Measurements from ENCODE around the gene LMF1. TPM values are rescaled to one million over a fixed set of nuclear protein-coding genes. Genes with fewer than 3 reads are reported as not detected.

Gene LMF1
- total and polyA plus RNA-seq, 2 of the 4 experiments (the other 2 are of a cell fraction), result 7.7 to 13.1 TPM

DNA sequence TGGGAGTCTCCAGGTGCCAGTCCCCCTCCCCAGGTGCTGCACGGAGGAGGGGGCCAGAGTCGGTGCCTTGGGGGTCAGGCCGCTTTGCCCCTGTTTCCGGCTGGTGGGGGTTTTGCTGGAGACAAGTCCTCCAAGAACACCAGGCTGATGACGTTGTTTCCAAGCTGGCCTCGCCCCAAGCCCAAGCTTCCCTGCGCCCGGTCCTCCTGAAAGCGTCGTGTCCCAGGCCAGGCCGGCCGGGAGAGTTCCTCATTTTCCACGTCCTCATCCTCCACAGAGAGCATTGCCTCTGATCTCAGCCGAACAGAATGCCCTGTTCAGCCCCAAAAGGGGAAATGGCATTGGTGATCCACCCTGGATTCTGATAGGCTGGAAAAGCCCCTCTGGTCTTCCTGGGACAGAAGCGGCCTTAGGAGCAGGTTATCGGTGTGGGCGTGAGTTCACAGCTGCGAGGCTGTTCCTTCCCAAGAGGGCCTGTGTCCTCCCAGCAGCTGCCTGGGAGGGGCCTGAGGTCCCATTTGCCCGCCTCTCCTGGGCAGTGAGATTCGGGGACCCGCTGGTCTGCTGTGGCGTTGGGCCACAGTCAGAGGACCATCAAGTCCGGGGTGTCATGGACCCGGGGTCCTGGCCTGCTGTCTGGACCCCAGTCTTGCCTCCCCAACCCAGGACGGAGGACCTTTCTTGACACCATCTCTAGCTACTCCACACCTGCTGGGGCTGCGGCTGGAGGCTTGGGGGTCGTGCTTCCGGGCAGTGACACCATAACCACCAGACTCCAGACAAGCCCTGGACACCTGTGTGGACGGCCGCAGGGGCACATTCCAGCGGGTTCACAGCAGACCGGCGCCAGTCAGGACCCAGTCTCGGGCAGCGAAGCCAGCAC is 17.9 kb upstream of the LMF1 start (continued):
- TF ChIP-seq CHD1 (IDR thresholded peaks at IDR 0.05; ENCODE audit: low read depth, low read length), result no peak

GRCh38 chr16:987906-988305 is 17.1 kb upstream of the LMF1 start:
- Histone ChIP-seq H3K9me3 (ENCODE audit: control insufficient read depth, insufficient read depth, low read length) (no peaks in the 10 kb centered on the region; the same call in 1 of the 2 replicates), H2AK9ac (replicated peaks; ENCODE audit: low read depth, low read length, poor library complexity) (no peak overlapping the region), H2BK5ac (ENCODE audit: low read depth, low read length, poor library complexity, severe bottlenecking) (no peak overlapping the region), H3K18ac (ENCODE audit: low read depth, low read length) (no peak overlapping the region), H3K4ac (ENCODE audit: low read depth, low read length) (no peak overlapping the region), H4K8ac (ENCODE audit: low read depth in 2 of 2, low read length in 2 of 2) (no peak overlapping the region), H3K14ac (replicated peaks; ENCODE audit: low read depth, low read length) (no peak overlapping the region), H3K56ac (ENCODE audit: extremely low read depth, insufficient read depth, low read length) (no peak overlapping the region), H2BK20ac (ENCODE audit: low read depth, low read length) (no peak overlapping the region), H4K20me1 (ENCODE audit: insufficient read depth, low read length) (no peaks in the 10 kb centered on the region), H3K79me1 (ENCODE audit: low read depth in 1 of 2, low read length in 2 of 2) (no peaks in the 10 kb centered on the region), H3K9ac (ENCODE audit: low read depth, low read length) (no peak overlapping the region), H3K4me2 (ENCODE audit: low read depth, low read length) (no peak overlapping the region), H3K4me1 (ENCODE audit: control insufficient read depth, insufficient read depth, low read length) (no peaks in the 10 kb centered on the region), H3K9me1 (ENCODE audit: insufficient read depth, low read length) (no peaks in the 10 kb centered on the region), H3K36me3 (ENCODE audit: control insufficient read depth, insufficient read depth, low read length) (no peaks in the 10 kb centered on the region), H2BK120ac (ENCODE audit: low read depth, low read length) (no peak overlapping the region), H3K23ac (ENCODE audit: low read depth, low read length) (no peak overlapping the region), H2AFZ (replicated peaks; ENCODE audit: low read length, poor library complexity) (no peak overlapping the region), H4K91ac (ENCODE audit: insufficient read depth, low read depth, low read length) (no peak overlapping the region), H2BK15ac (ENCODE audit: low read depth, low read length) (no peak overlapping the region), H3K27ac (ENCODE audit: insufficient read depth, low read length) (no peak overlapping the region), H2AK5ac (ENCODE audit: low read depth, low read length) (no peak overlapping the region), H3K4me3 (ENCODE audit: insufficient read depth, low read depth, low read length) (no peak overlapping the region), H3K27me3 (ENCODE audit: control insufficient read depth, insufficient read depth, low read length) (peaks cover 64% of the 10 kb centered on the region), H4K5ac (ENCODE audit: low read depth, low read length) (no peak overlapping the region)
- BruUV-seq (replicated peaks), result no TSS peak
- CTCF ChIA-PET, result no interaction called here
- no peak for DNase-seq
- dilution Hi-C loops (cut with HindIII; ENCODE audit: low sequenced_read_pairs, unreplicated experiment) (no loop called here), intact Hi-C loops (cut with micrococcal nuclease) (no loop called here), in situ Hi-C loops (cut with MboI; ENCODE audit: low sequenced_read_pairs) (no loop called here)
- WGBS, 2 experiments (ENCODE audit: extremely low coverage in 2 of 2, insufficient read length in 1 of 2), result no CpG with 5 or more reads among the region's 17 CpGs
- POLR2A ChIA-PET (ENCODE audit: unreplicated experiment), result no interaction called here
- ATAC-seq (ENCODE audit: low read depth), result no peak
- TF ChIP-seq CHD1 (IDR thresholded peaks at IDR 0.05; ENCODE audit: low read depth, low read length) (no peak), POLR2A (IDR thresholded peaks at IDR 0.05; ENCODE audit: low read depth, low read length) (no peak), MAFK (IDR thresholded peaks at IDR 0.05; ENCODE audit: low read depth, low read length) (no peak), FOS (IDR thresholded peaks at IDR 0.05; ENCODE audit: low read depth, low read length) (no peak), SMC3 (IDR thresholded peaks at IDR 0.05; ENCODE audit: low read depth, low read length) (no peak), ELK1 (IDR thresholded peaks at IDR 0.05; ENCODE audit: borderline replicate concordance, low read depth, low read length) (no peak), RAD21 (IDR thresholded peaks at IDR 0.05; ENCODE audit: low read length) (no peak), BHLHE40 (IDR thresholded peaks at IDR 0.05; ENCODE audit: low read depth, low read length) (no peak), MXI1 (IDR thresholded peaks at IDR 0.05; ENCODE audit: borderline replicate concordance, low read depth, low read length) (no peak), RCOR1 (IDR thresholded peaks at IDR 0.05; ENCODE audit: insufficient replicate concordance, low read length) (no peak), CEBPB (IDR thresholded peaks at IDR 0.05; ENCODE audit: low read depth, low read length) (no peak)
- TF ChIP-seq, protein P1, sequence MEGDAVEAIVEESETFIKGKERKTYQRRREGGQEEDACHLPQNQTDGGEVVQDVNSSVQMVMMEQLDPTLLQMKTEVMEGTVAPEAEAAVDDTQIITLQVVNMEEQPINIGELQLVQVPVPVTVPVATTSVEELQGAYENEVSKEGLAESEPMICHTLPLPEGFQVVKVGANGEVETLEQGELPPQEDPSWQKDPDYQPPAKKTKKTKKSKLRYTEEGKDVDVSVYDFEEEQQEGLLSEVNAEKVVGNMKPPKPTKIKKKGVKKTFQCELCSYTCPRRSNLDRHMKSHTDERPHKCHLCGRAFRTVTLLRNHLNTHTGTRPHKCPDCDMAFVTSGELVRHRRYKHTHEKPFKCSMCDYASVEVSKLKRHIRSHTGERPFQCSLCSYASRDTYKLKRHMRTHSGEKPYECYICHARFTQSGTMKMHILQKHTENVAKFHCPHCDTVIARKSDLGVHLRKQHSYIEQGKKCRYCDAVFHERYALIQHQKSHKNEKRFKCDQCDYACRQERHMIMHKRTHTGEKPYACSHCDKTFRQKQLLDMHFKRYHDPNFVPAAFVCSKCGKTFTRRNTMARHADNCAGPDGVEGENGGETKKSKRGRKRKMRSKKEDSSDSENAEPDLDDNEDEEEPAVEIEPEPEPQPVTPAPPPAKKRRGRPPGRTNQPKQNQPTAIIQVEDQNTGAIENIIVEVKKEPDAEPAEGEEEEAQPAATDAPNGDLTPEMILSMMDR (conservative IDR thresholded peaks at IDR 0.05; ENCODE audit: low read depth, low read length), result no peak
- TF ChIP-seq, protein P2, sequence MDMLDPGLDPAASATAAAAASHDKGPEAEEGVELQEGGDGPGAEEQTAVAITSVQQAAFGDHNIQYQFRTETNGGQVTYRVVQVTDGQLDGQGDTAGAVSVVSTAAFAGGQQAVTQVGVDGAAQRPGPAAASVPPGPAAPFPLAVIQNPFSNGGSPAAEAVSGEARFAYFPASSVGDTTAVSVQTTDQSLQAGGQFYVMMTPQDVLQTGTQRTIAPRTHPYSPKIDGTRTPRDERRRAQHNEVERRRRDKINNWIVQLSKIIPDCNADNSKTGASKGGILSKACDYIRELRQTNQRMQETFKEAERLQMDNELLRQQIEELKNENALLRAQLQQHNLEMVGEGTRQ (IDR thresholded peaks at IDR 0.05; ENCODE audit: low read depth, low read length), result no peak
